GM19468 (cell line): ENCODE data around the gene ANKRD1.
"Not testable (repeated sequence)": the region's sequence is repeated elsewhere in the genome, so short reads cannot be mapped to it uniquely, and the experiment has no call there.

Experiments
- ATAC-seq: cut with Tn5 transposase; IDR thresholded peaks from one replicate; pipeline ENCODE4 v1.9.1; 2021; ENCODE audit warnings: mild to moderate bottlenecking, moderate library complexity, moderate number of reproducible peaks; ENCODE audit not compliant: unreplicated experiment; ENCODE audit errors: extremely low read depth

The ANKRD1 gene

GRCh38 chr10:90920986-90921666, at the start of gene ANKRD1:
Gene ANKRD1, minus strand, starts transcription at chr10:90921087. Its CDS starts 60 bp downstream, at chr10:90921027.
- ATAC-seq, result no peak

DNA sequence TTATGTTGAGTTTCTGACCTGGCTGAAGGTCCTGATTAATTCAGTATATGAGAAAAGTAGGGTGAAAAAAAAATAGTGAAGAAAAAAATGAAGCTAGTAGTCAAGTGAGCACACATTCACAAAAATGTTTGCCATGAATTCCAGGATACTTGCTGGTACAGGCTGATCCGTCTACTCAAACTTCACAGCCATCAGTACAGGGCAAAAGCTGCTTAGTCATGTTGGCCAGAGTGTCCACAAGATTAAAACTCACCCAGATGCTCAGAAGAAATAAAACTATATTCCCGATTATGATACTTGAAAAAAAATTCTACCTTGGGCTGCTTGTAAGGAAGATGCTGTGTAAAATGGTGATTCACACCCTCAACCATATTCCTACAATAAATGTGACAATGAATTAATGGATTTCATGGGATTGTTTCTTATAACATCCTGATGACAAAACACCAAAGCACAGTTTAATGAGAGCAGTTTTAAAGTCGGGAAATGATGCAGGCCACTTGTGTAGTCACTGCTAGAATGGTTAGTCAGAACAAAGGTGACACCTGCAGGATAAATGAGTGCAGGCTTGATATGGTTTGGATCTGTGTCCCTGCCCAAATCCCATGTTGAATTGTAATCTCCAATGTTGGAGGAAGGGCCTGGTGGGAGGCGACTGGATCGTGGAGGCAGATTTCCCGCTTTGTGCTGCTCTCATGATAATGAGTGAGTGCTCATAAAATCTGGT, 49.2 kb upstream of the ANKRD1 start:
- ATAC-seq, result no peak

DNA sequence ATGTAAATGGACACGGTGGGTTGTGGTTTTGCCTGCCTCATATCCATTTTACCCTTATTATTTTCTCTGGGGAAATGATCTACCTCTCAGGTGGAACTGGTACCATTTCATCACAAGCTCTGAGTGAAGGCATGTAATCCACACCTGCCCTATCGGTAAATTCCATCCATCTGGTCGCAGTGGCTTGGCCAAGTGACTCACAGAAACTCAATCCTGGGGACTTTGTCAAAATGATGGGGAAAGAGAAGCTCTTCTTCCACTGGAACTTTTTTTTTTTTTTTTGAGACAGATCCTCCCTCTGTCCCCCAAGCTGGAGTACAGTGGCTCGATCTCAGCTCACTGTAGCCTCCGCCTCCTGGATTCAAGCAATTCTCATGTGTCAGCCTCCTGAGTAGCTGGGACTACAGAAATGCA, 48.2 kb upstream of the ANKRD1 start:
- no peak for ATAC-seq

DNA sequence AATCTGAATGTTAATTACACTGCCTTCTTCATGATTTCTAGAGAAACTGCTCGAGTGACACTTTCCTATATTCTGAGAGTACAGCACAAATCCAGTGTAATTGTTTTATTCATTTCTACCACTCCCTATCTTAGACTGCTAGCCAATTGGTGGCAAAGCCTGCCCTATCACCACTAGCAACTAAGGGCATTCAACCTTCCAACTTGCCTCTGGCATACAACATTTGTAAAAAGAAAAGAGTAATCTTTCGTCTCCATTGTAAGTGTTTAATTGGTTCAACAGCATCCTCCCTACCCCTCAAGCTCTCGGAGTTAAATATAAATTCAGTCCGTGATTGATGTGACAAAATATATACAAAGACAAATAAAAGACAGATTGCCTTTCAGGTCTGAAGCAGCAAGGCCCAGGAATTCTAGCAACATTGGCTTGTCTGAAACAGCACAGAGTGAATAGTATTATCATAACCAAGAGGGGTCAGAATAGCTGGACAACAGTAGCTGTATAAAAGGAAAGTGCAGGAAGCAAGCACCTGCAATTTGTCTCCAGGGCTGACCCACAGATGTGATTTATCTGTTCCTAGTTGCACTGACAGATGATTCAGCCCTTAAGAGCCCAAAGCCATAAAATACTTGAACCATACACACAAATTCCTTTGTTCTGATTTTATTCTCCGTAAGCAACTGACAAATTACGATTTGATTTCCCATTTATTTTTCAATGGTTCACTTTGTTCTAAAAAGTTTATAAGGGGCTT, 47.6 kb upstream of the ANKRD1 start:
- ATAC-seq, result no peak

- no peak for ATAC-seq
These were observed 47.0 kb upstream of the ANKRD1 start for GRCh38 chr10:90967865-90968264.

DNA sequence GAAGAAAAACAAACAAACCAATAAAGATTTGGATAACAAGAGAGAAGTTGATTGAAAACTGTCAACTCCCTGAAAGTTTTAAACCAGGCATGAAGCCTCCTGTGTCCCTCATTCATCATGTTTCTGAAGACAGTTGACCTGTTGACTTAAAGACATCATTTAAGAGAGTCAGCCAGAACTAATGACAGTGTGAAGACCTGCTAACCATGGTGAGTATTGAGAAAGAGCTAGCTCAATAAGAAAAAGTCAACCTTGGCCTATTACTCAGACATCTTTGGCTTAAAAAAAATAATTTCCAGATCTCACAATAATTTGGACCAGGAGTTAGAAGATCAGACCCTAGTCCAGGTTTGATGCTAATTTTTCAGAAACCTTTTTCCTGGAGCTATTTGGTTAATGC, 45.3 kb upstream of the ANKRD1 start:
- ATAC-seq, result no peak

DNA sequence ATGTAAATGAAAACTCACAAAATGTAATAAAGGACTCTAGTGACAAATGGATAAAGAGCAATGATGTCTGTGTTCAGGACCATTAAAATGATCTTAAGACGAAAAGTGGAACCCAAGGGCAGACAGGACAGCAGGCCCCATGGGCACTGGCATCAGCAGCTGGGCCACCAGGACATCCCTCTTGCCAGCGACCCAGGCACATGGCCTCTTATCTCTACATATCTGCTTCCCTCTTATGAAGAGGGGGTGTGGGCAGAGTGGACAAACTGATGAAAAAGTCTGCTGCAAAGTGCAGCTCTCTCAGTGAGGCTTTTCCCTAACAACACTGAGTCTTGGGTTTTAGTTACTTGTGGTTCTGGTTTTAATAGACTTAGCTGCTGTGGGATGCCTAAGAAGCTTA, 44.8 kb upstream of the ANKRD1 start:
- ATAC-seq, result no peak

DNA sequence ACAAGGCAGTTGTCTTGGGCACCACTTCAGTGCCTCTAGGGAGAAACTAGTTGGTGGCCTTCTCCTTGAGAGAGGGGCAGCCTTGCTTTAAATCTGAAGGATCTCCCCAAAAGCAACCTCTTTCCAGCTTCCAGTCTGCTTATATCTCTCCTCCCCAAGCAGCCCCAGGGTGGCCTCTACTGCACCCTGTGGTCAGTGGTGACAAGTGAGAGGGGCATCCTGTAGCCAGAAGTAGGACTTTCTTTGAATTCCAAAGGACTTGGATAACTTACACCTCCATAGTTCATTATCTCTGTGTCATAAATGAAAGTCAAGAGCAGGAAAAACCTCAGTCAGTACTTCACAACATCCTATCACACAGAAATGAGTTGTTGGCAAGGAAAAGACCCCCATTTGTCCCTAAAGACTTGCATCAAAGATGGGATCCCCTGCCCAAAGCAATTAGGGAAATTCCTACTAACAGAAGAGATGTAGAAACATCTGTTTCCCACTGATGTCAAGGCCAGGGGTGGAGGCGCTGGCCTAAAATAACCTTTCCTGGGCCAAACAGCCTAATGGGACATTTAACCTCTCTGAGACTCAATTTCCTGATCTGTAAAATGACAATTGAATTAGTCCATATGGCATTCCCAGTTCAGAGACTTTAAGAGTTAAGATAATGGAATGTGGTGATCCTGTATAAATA, 44.0 kb upstream of the ANKRD1 start:
- no peak for ATAC-seq

GRCh38 chr10:90963331-90963730, 42.4 kb upstream of the ANKRD1 start:
- no peak for ATAC-seq

DNA sequence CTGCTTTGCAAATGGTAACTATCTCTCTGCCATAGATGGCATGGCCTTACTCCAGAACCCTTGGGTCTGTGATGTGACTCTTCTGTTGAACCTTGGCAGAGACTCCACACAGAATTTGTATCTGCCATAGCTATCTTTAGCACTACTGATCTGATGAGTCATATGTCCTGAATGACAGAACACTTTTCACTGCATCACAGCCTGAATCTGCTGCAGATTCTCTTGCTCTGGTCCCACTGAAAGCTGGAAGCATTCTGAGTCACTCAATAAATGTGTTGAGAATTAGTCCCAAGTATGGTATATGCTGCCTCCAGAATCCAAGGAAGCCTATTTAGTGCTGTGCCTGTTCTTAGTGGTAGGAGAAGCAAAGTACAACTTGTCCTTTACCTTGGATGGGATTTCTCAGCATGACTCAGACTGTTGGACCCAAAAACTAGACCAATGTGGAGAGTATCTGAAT, 39.5 kb upstream of the ANKRD1 start:
- no peak for ATAC-seq

- ATAC-seq, result no peak
These were observed 38.9 kb upstream of the ANKRD1 start for GRCh38 chr10:90959826-90960225.

DNA sequence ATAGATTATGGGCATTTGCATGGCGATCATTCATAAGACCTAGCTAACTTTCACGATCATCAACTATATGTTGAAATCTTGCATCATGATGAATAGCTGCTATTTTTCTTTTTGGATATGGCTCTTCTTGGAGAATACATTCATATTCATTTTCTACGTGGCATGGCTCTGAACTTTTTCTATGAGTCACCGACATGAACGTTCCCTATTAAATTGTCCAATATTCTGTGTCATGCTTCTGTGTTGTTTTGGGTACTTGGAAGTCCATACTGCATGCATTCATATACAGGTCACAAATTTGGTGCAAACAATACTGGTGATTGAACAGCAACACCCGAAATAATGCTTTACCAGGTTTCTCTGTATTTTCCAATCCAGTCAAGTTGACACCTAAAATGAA, 37.9 kb upstream of the ANKRD1 start:
- no peak for ATAC-seq

- ATAC-seq, result no peak
These were observed 26.4 kb upstream of the ANKRD1 start for GRCh38 chr10:90947030-90947960.

GRCh38 chr10:90945491-90946070, 24.7 kb upstream of the ANKRD1 start:
- no peak for ATAC-seq

DNA sequence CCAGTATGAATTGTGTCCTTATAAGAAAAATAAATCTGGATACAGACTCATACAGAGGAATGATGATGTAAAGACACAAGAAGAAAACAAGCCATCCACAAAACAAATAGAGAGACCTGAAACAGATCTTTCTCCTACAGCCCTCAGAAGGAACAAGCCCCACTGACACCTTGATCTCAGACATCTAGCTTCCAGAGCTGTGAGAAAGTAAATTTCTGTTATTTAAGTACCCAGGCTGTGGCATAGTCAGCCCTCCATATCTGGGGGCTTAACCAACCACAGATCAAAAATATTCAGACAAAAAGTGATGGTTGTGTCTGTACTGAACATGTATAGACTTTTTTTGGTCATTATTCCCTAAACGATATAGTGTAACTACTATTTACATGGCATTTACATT, 23.9 kb upstream of the ANKRD1 start:
- ATAC-seq, result no peak

DNA sequence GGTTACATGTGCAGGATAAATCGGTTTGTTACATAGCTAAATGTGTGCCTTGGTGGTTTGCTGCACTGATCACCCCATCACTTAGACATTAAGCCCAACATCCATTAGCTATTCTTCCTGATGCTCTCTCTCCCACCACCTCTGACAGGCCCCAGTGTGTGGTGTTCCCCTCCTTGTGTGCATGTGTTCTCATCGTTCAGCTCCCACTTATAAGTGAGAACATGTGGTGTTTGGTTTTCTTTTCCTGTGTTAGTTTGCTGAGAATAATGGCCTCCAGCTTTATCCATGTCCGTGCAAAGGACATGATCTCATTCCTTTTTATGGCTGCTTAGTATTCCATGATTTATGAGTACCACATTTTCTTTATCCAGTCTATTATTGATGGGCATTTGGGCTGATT, 22.1 kb upstream of the ANKRD1 start:
- ATAC-seq, result not testable (repeated sequence)

GRCh38 chr10:90939648-90940047, 18.8 kb upstream of the ANKRD1 start:
- ATAC-seq, result no peak

GRCh38 chr10:90939116-90939515, 18.2 kb upstream of the ANKRD1 start:
- ATAC-seq, result no peak

DNA sequence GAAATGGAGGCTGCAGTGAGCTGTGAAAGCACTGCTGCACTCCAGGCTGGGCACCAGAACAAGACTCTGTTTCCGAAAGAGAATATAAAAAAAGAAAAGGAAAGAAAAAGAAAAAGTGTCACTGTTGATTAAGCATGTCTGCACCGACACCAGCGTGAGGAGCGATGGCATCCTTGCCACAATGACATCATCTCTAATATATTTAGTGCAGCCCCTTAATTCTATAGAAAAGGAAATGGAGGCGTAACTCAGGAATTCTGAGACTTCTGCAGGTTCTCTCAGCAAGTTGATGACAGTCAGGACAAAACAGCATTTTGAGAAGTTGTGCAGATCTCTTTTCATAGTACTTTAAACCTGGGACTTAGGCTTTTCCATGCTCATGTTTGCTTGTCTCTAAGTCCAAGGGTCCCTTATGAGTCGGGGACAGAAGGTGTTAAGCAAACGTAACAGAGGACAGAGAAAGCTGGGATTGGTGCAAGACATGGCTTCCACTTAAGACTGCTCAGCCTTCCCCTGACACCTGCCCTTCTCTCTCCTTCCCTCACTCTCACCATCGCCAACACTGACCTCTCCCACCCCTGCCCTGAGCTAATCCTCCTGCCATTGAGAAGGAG, 16.9 kb upstream of the ANKRD1 start:
- no peak for ATAC-seq
